ENCODE data around the gene IRF6. TPM values are rescaled to one million over a fixed set of nuclear protein-coding genes. Genes with fewer than 3 reads are reported as not detected.

Gene IRF6
- total RNA-seq, 4 donors from 2014 or later, result 26.7 to 41.9 (median 32.7) TPM

- Histone ChIP-seq H3K9me3 (no peaks in the 10 kb centered on the region), H3K4me3 (replicated peaks in 1 of 3) (no peak overlapping the region), H3K27ac (no peak overlapping the region), H3K4me1 (peaks cover 3 to 7% of the 10 kb centered on the region in 2 donors), H3K27me3 (no peaks in the 10 kb centered on the region), H3K36me3 (no peaks in the 10 kb centered on the region)
- no peak for DNase-seq
- intact Hi-C loops (cut with DNase I), result no loop called here
- TF ChIP-seq POLR2A (IDR thresholded peaks at IDR 0.05), result no peak
- TF ChIP-seq CTCF (IDR thresholded peaks at IDR 0.05), result no peak
Measured at GRCh38 chr1:209767706-209768105, 38.2 kb downstream of the IRF6 start.

GRCh38 chr1:209767096-209767495, 38.8 kb downstream of the IRF6 start:
- TF ChIP-seq POLR2A (IDR thresholded peaks at IDR 0.05) (no peak), CTCF (IDR thresholded peaks at IDR 0.05) (no peak)
- intact Hi-C loops (cut with DNase I), result no loop called here
- H3K4me1 ChIP-seq, result peaks cover 3 to 7% of the 10 kb centered on the region in 2 donors
- DNase-seq, result no peak
- H3K36me3 ChIP-seq, result no peaks in the 10 kb centered on the region
- no peak overlapping the region for H3K4me3 ChIP-seq (replicated peaks in 1 of 3)
- H3K27me3 ChIP-seq, result no peaks in the 10 kb centered on the region
- no peak overlapping the region for H3K27ac ChIP-seq
- no peaks in the 10 kb centered on the region for H3K9me3 ChIP-seq

- H3K4me1 ChIP-seq, result peaks cover 3 to 7% of the 10 kb centered on the region in 2 donors
- H3K9me3 ChIP-seq, result no peaks in the 10 kb centered on the region
- DNase-seq, result no peak
- intact Hi-C loops (cut with DNase I), result no loop called here
- no peak overlapping the region for H3K4me3 ChIP-seq (replicated peaks in 1 of 3)
- TF ChIP-seq CTCF (IDR thresholded peaks at IDR 0.05), result no peak
- no peak for TF ChIP-seq POLR2A (IDR thresholded peaks at IDR 0.05)
- H3K27ac ChIP-seq, result no peak overlapping the region
- no peaks in the 10 kb centered on the region for H3K27me3 ChIP-seq
- no peaks in the 10 kb centered on the region for H3K36me3 ChIP-seq
- WGBS, 2 donors, result 69 to 76% methylated on average over 2 of the region's 2 CpGs
Measured at GRCh38 chr1:209766051-209766450, 39.9 kb downstream of the IRF6 start.

DNA sequence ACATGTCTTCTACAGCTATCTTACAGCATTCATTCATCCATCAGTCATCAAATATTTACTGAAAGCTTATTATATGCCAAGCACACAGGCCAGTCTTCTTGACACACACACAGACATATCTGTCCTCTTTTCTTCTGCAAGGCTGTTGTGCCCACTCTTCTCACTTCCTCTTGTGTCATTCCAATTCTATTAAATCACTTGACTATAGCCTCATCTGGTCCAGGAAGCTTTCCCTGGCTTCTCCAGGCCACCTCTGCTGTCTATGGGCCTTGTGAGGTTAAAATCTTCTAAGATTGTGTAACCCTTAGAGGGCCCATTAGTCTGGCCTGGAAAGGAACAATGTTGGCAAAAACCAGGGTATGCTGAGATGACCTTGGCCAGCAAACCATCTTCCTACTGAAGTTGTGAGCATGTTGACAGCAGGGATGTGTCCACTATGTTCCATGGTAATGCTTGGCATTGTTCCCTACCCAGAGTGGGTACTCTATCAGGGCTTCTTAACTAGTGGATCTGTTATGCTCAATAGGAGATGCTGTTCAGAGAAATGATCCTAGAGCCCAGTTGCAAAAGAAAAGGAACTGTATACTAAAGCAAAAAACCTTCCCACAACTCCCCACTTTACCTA, 44.8 kb downstream of the IRF6 start:
- TF ChIP-seq POLR2A (IDR thresholded peaks at IDR 0.05) (no peak), CTCF (IDR thresholded peaks at IDR 0.05) (no peak)
- Histone ChIP-seq H3K4me1 (no peaks in the 10 kb centered on the region), H3K27me3 (no peaks in the 10 kb centered on the region), H3K4me3 (replicated peaks in 1 of 3) (no peak overlapping the region), H3K36me3 (no peaks in the 10 kb centered on the region), H3K9me3 (no peaks in the 10 kb centered on the region), H3K27ac (no peak overlapping the region)
- intact Hi-C loops (cut with DNase I), result no loop called here
- no peak for DNase-seq

- 91 to 92% methylated on average over 8 to 12 of the region's 12 CpGs for whole genome bisulfite sequencing, 2 donors
Measured at GRCh38 chr1:209759829-209760359, 46.0 kb downstream of the IRF6 start.

More at GRCh38 chr1:209759829-209760359, 46.0 kb downstream of the IRF6 start:
- Histone ChIP-seq H3K4me1 (no peaks in the 10 kb centered on the region), H3K4me3 (replicated peaks in 1 of 3) (no peak overlapping the region), H3K27ac (no peak overlapping the region), H3K27me3 (no peaks in the 10 kb centered on the region), H3K9me3 (no peaks in the 10 kb centered on the region), H3K36me3 (no peaks in the 10 kb centered on the region)
- DNase-seq, result no peak
- TF ChIP-seq CTCF (IDR thresholded peaks at IDR 0.05), result no peak
- no peak for TF ChIP-seq POLR2A (IDR thresholded peaks at IDR 0.05)
- intact Hi-C loops (cut with DNase I), result no loop called here
